HG02981 (cell line): ENCODE results near the gene ANKRD29.
"Not testable (repeated sequence)": the region's sequence is repeated elsewhere in the genome, so short reads cannot be mapped to it uniquely, and the experiment has no call there.

Experiments
- ATAC-seq: cut with Tn5 transposase; IDR thresholded peaks from one replicate; pipeline ENCODE4 v1.9.1; 2021; ENCODE audit warnings: mild to moderate bottlenecking, moderate library complexity; ENCODE audit not compliant: unreplicated experiment

ANKRD29 gene

DNA sequence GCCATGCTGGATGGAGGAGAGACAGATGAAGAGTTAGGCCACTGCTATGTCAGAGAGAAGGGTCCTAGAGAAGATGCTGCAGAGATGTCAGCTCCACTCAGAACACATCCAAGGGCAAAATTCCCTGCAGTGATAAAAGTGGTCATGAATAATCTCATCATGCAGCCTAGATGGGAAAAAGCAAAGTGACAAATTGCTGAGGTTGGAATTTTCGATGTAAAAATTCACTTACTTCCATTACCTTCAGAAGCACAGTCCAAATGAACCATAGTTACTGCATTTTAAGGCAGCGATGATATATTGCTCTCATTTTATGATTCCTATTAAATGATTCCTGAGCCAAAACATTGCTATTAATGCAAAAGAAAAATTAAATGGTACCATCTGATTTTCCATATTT is 16.4 kb downstream of the ANKRD29 start:
- ATAC-seq = no peak

GRCh38 chr18:23645568-23646175 is 17.0 kb downstream of the ANKRD29 start:
- ATAC-seq = no peak

GRCh38 chr18:23643815-23644490 is 18.8 kb downstream of the ANKRD29 start:
- no peak for ATAC-seq

DNA sequence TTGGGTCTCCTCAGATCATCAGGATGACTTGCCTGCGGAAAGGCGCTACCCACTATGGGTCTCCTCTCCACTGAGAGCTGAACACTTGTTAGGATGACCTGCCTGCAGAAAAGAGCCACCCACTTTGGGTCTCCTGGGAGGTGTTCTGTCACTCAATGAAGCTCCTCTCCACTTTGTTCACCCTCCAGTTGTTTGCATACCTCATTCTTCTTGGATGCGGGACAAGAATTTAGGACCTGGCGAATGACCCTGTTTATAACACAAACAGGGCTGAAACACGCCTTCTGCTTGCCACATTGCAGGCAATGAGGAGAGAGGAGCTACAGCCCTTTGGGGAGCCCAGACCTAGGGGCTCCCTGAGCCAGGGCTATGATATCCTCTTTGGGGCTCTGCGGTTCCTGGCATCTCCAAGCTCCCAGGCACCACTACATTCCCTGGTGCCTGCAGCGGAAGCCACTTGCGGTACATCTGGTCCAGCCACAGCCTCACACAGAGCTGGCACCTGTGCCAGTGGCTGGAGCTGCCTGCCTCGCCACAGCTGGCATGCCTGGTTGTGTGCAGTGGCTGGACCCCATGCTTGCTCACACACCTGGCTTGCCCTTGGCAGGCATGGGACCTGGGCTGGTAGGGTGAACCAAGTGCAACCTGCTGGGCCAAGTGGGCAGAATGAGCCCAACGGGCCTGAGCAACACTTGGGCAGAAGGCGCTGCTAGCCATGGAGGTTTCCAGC is 20.6 kb downstream of the ANKRD29 start:
- ATAC-seq = no peak

- no peak for ATAC-seq
Measured at GRCh38 chr18:23641143-23641720, 21.5 kb downstream of the ANKRD29 start.

- ATAC-seq = no peak
Measured at GRCh38 chr18:23640052-23640451, 22.7 kb downstream of the ANKRD29 start.

DNA sequence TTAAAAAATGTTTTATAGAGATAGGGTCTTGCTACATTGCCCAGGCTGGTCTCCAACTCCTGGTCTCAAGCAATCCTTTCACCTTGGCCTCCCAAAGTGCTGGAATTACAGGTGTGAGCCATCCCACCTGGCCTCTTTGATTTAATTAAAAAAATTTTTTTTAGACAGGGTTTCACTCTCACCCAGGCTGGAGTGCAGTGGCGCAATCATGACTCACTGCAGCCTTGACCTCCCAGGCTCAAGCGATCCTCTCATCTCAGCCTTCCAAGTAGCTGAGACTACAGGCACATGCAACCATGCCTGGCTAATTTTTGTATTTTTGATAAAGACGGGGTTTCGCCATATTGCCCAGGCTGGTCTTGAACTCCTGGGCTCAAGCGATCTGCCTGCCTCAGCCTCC is 26.3 kb downstream of the ANKRD29 start:
- not testable (repeated sequence) for ATAC-seq

- no peak for ATAC-seq
Measured at GRCh38 chr18:23636071-23636399, 26.7 kb downstream of the ANKRD29 start.

GRCh38 chr18:23635283-23636070 is 27.2 kb downstream of the ANKRD29 start:
- no peak for ATAC-seq

GRCh38 chr18:23634692-23635091 is 28.0 kb downstream of the ANKRD29 start:
- no peak for ATAC-seq

DNA sequence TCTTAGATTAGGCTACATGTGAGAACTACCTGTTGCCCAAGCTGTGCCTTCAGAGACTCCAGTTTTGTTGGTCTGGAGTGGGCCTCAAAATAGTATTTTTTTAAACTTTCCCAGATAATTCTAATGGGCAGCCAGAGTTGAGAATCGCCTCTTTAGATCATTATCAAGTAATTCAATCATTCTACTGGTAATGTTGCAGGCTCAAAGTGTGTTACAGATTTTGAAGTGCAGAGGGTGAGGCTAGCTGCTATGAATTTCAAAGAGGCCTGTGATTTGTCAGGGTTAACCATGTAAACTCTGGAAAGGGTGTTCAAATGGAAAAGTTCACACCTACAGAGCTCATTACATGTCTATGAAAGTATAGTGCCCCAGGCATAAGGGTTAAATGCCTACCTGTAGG is 30.1 kb downstream of the ANKRD29 start:
- no peak for ATAC-seq

GRCh38 chr18:23631746-23632145 is 31.0 kb downstream of the ANKRD29 start:
- ATAC-seq = no peak

- no peak for ATAC-seq
Measured at GRCh38 chr18:23631312-23631711, 31.4 kb downstream of the ANKRD29 start.

- peak; percentile 96 for ATAC-seq
Measured at GRCh38 chr18:23629444-23629946, 33.2 kb downstream of the ANKRD29 start.

DNA sequence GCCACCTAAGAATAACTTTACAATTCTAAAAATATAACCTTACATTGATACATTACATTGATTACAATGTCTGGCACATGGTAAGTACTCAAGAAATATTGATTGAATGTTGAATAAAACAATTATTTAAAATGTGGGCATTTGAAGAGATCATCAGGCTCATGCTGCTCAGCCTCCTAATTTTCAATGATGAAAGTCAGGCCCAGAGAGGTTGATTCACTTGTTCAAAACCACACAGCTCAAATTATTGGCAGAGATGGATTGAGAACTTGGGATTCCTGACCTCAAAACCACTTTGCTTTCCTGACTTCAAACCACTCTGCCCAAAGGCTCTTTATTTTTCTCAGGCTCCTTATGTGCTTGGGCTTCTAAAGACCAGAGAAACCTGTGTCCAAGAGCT is 34.7 kb downstream of the ANKRD29 start:
- ATAC-seq = no peak

GRCh38 chr18:23627321-23627720 is 35.4 kb downstream of the ANKRD29 start:
- no peak for ATAC-seq

GRCh38 chr18:23626451-23627279 is 36.0 kb downstream of the ANKRD29 start:
- no peak for ATAC-seq

DNA sequence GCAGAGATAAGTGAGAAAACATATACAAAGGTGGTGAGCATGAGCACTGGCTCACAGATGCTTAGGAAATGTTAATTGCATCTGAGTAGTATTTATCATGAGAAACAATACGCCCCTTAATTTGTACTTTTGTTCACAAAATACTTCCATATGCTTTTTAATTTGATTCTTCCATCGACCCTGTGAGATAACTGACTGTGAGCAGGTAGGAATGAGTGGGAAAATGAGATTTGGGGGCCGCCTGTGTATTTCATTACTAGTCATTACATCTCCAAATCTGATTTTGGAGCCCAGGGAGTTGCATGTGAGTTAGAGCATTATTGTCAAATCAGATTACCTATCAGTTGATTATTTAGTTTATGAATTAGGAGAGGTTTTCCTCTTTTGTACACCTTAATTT is 39.7 kb downstream of the ANKRD29 start:
- no peak for ATAC-seq

GRCh38 chr18:23619388-23619881 is 43.3 kb downstream of the ANKRD29 start:
- ATAC-seq = peak; percentile 27

DNA sequence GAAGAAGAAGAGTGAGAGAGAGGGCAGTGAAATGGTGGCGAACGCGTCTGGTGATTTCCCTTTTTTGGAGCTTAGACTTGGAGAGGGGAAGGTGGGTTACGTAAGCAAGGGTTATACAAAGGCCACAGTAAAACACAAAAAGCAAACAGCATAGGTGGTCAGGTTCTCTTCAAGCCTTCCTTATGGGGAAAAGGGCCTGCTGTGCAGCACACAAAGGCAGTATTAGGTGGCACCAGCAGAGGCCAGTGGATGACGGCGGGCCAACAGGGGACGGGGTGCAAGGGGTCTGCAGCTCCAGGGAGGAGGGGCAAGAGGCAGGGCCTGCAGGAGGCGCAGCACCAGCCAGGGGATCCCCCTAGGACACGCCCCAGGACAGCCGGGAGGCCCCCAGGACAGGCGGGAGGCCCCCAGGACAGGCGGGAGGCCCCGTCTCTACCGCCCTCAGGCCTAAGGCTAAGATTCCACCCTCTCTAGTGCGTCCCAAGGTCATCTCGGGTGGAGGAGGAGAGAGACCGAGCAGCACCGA is 43.8 kb downstream of the ANKRD29 start:
- peak; percentile 29 for ATAC-seq
